MM.1S (cell line): ENCODE measurements around the gene TNNC2.

Experiments
- DNase-seq: peaks from one replicate; pipeline ENCODE4 v3.0.0-alpha.2; 2015
- H2AFZ ChIP-seq: fragments of 300-600 bp; sonication (generic); 2 replicates; pipeline ENCODE4 v1.6.0; 2016; ENCODE audit warnings: antibody characterized with exemption, low read length
- H3F3A ChIP-seq: fragments of 300-600 bp; sonication (generic); 2 replicates; pipeline ENCODE4 v1.6.1; 2016; ENCODE audit warnings: mild to moderate bottlenecking, antibody characterized with exemption, low read length, moderate library complexity, mixed read lengths; ENCODE audit not compliant: insufficient read depth
- H3K27ac ChIP-seq: fragments of 300-600 bp; sonication (generic); 2 replicates; pipeline ENCODE4 v1.5.1; 2016; ENCODE audit warnings: mild to moderate bottlenecking, low read length
- H3K27me3 ChIP-seq: fragments of 300-600 bp; sonication (generic); replicated peaks from 2 replicates; pipeline ENCODE4 v1.6.0; 2016; ENCODE audit warnings: low read length; ENCODE audit not compliant: insufficient read depth
- H3K36me3 ChIP-seq: fragments of 300-600 bp; sonication (generic); replicated peaks from 2 replicates; pipeline ENCODE4 v1.6.1; 2016; ENCODE audit warnings: mild to moderate bottlenecking, low read length, mixed read lengths; ENCODE audit not compliant: insufficient read depth
- H3K4me1 ChIP-seq: fragments of 300-600 bp; sonication (generic); 2 replicates; pipeline ENCODE4 v1.6.1; 2016; ENCODE audit warnings: low read length, mixed read lengths
- H3K4me2 ChIP-seq: fragments of 300-600 bp; sonication (generic); 2 replicates; pipeline ENCODE4 v1.6.0; 2016; ENCODE audit warnings: low read depth, low read length
- H3K4me3 ChIP-seq: fragments of 300-600 bp; sonication (generic); 2 replicates; pipeline ENCODE4 v1.5.1; 2016; ENCODE audit warnings: low read length, mixed read lengths
- H3K79me2 ChIP-seq: fragments of 300-600 bp; sonication (generic); 2 replicates; pipeline ENCODE4 v1.6.1; 2016; ENCODE audit warnings: mixed run types, low read length, mixed read lengths
- H3K9ac ChIP-seq: fragments of 300-600 bp; sonication (generic); 2 replicates; pipeline ENCODE4 v1.6.1; 2016; ENCODE audit warnings: low read length, mixed read lengths
- H3K9me2 ChIP-seq: fragments of 300-600 bp; sonication (generic); replicated peaks from 2 replicates; pipeline ENCODE4 v1.6.1; 2016; ENCODE audit warnings: mild to moderate bottlenecking, low read length, mixed read lengths; ENCODE audit not compliant: insufficient read depth
- H3K9me3 ChIP-seq: fragments of 300-600 bp; sonication (generic); replicated peaks from 2 replicates; pipeline ENCODE4 v1.6.1; 2016; ENCODE audit warnings: mild to moderate bottlenecking, low read length, mixed read lengths; ENCODE audit not compliant: insufficient read depth
- H4K20me1 ChIP-seq: fragments of 300-600 bp; sonication (generic); 2 replicates; pipeline ENCODE4 v1.6.1; 2016; ENCODE audit warnings: mild to moderate bottlenecking, low read length, moderate library complexity, mixed read lengths; ENCODE audit not compliant: insufficient read depth
- EZH2 ChIP-seq: fragments of 300-600 bp; sonication (generic); optimal IDR thresholded peaks from 2 replicates; pipeline ENCODE3; 2017; ENCODE audit warnings: low read depth, mild to moderate bottlenecking, antibody characterized with exemption, low read length, mixed read lengths
- EZH2phosphoT487 ChIP-seq: fragments of 300-600 bp; sonication (generic); IDR thresholded peaks from 2 replicates; pipeline ENCODE4 v1.6.1; 2018; ENCODE audit warnings: antibody characterized with exemption, low read length
- TF ChIP-seq, protein P1 (sequence below): fragments of 300-600 bp; sonication (generic); IDR thresholded peaks from 2 replicates; pipeline ENCODE4 v1.5.1; 2016; ENCODE audit warnings: antibody characterized with exemption, low read length, mixed read lengths

The TNNC2 gene

GRCh38 chr20:45860560-45861220, 33.6 kb upstream of the TNNC2 start:
- H3K4me1 ChIP-seq: peaks cover 6% of the 10 kb centered on the region

DNA sequence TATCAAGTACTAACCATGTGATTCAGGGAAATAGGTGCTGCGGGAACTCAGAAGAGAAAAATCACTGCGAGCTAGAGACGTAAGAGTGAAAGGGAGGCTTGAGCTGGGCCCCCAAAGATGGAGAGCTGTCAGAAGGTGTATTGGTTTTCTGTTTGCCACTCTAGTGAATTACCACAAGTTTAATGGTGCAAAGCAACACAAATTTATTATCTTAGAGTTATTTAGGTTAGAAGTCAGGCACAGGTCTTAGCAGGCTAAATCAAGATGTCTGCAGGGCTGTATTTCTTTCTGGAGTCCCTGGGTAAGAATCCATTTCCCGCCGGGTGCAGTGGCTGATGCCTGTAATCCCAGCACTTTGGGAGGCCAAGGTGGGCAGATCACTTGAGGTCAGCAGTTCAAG, 32.8 kb upstream of the TNNC2 start:
- Histone ChIP-seq H3K27me3 (no peaks in the 10 kb centered on the region), H3K9ac (no peak overlapping the region), H2AFZ (no peak overlapping the region), H3K4me2 (no peak overlapping the region), H3K27ac (no peak overlapping the region), H3K9me3 (no peaks in the 10 kb centered on the region), H3K4me1 (peaks cover 6% of the 10 kb centered on the region), H4K20me1 (no peaks in the 10 kb centered on the region), H3K79me2 (peaks cover 31% of the 10 kb centered on the region), H3F3A (no peaks in the 10 kb centered on the region), H3K9me2 (no peaks in the 10 kb centered on the region), H3K36me3 (no peaks in the 10 kb centered on the region), H3K4me3 (no peak overlapping the region)
- no peak for DNase-seq
- TF ChIP-seq, protein P1, sequence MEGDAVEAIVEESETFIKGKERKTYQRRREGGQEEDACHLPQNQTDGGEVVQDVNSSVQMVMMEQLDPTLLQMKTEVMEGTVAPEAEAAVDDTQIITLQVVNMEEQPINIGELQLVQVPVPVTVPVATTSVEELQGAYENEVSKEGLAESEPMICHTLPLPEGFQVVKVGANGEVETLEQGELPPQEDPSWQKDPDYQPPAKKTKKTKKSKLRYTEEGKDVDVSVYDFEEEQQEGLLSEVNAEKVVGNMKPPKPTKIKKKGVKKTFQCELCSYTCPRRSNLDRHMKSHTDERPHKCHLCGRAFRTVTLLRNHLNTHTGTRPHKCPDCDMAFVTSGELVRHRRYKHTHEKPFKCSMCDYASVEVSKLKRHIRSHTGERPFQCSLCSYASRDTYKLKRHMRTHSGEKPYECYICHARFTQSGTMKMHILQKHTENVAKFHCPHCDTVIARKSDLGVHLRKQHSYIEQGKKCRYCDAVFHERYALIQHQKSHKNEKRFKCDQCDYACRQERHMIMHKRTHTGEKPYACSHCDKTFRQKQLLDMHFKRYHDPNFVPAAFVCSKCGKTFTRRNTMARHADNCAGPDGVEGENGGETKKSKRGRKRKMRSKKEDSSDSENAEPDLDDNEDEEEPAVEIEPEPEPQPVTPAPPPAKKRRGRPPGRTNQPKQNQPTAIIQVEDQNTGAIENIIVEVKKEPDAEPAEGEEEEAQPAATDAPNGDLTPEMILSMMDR: no peak
- TF ChIP-seq EZH2phosphoT487: no peak
- TF ChIP-seq EZH2: no peak

More at GRCh38 chr20:45860560-45861220, 33.6 kb upstream of the TNNC2 start:
- no peaks in the 10 kb centered on the region for H3F3A ChIP-seq
- H3K9ac ChIP-seq: no peak overlapping the region
- no peak for TF ChIP-seq EZH2
- TF ChIP-seq, protein P1: no peak
- TF ChIP-seq EZH2phosphoT487: no peak
- H2AFZ ChIP-seq: no peak overlapping the region
- no peak overlapping the region for H3K4me3 ChIP-seq
- no peaks in the 10 kb centered on the region for H3K36me3 ChIP-seq
- H3K9me3 ChIP-seq: no peaks in the 10 kb centered on the region
- no peak for DNase-seq
- no peaks in the 10 kb centered on the region for H3K27me3 ChIP-seq
- H4K20me1 ChIP-seq: no peaks in the 10 kb centered on the region
- H3K9me2 ChIP-seq: no peaks in the 10 kb centered on the region
- no peak overlapping the region for H3K27ac ChIP-seq
- peaks cover 26% of the 10 kb centered on the region for H3K79me2 ChIP-seq
- H3K4me2 ChIP-seq: no peak overlapping the region

DNA sequence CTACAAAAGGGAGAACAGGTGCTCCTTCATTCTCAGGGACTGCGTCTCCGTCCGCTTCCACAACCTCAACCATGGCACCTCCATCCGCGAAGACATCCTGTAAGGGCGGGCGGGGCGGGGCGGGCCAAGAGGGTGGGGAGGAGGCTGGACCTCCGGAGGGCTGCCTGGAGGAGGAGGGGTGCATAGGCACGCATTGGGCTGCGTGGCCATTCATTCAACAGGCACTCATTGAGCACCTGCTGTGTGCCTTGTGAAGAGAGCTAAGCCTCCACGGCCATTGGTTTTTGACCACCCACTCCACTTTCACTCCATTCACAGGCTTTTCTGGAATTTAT, 30.7 kb upstream of the TNNC2 start:
- Histone ChIP-seq H3K27me3 (no peaks in the 10 kb centered on the region), H3K27ac (peak overlapping the region; percentile 47; the same call in 1 of the 2 replicates), H3K9ac (peak overlapping the region; percentile 62; the same call in 1 of the 2 replicates), H2AFZ (peak overlapping the region; percentile 96), H3K4me3 (peak overlapping the region; percentile 92), H4K20me1 (no peaks in the 10 kb centered on the region), H3K9me2 (no peaks in the 10 kb centered on the region), H3K36me3 (no peaks in the 10 kb centered on the region), H3K4me2 (peak overlapping the region; percentile 89), H3K4me1 (peaks cover 6% of the 10 kb centered on the region), H3F3A (no peaks in the 10 kb centered on the region), H3K79me2 (peaks cover 36% of the 10 kb centered on the region), H3K9me3 (no peaks in the 10 kb centered on the region)
- TF ChIP-seq EZH2phosphoT487 (no peak), EZH2 (no peak)
- TF ChIP-seq, protein P1: no peak
- peak; percentile 43 for DNase-seq
